CD4-positive, alpha-beta T cell (primary cell): ENCODE results near the gene DRGX. TPM values are rescaled to one million over a fixed set of nuclear protein-coding genes. Genes with fewer than 3 reads are reported as not detected.

Experiments
- ATAC-seq: fragments of 200-7000 bp; cut with Tn5 transposase; one replicate; pipeline ENCODE4 v1.10.0; 2022; ENCODE audit warnings: mild to moderate bottlenecking; ENCODE audit not compliant: poor library complexity
- CTCF ChIA-PET: fragments of 350-600 bp; sonication (Branson Sonifier 250); formaldehyde crosslinking; loops from one replicate; lab custom pipeline; 2021; ENCODE audit warnings: antibody characterized with exemption, inconsistent platforms; lab: Charles Lee
- POLR2A ChIA-PET: fragments of 350-600 bp; sonication (Branson Sonifier 250); formaldehyde crosslinking; loops from one replicate; lab custom pipeline; 2021; ENCODE audit warnings: antibody characterized with exemption, inconsistent platforms; lab: Charles Lee
- DNase-seq, 14 experiments: peaks; one replicate each; pipeline ENCODE4 v3.0.0-alpha.2; 2013 to 2020; ENCODE audit warnings: mixed read lengths in 2 of 14
- H3K27ac ChIP-seq, 2 donors: one replicate each; pipeline versions ENCODE4 v1.5.1 to v1.7.0; 2013; ENCODE audit warnings: low read length in 2 of 2, low read depth in 1 of 2, mild to moderate bottlenecking in 1 of 2
- H3K27me3 ChIP-seq, 2 experiments: 1 replicate in 1 of 2; 2 replicates in 1 of 2; pipeline versions ENCODE4 v1.6.1 to v1.7.0; 2013; ENCODE audit warnings: low read length in 2 of 2, control low read depth in 1 of 2, mild to moderate bottlenecking in 1 of 2, moderate library complexity in 1 of 2; ENCODE audit not compliant: insufficient read depth in 2 of 2, control insufficient read depth in 1 of 2
- H3K36me3 ChIP-seq: one replicate; pipeline ENCODE4 v1.6.1; 2013; ENCODE audit warnings: low read length, control low read depth; ENCODE audit not compliant: insufficient read depth
- H3K4me1 ChIP-seq: one replicate; pipeline ENCODE4 v1.6.1; 2013; ENCODE audit warnings: low read length, control low read depth; ENCODE audit not compliant: insufficient read depth
- H3K4me3 ChIP-seq: one replicate; pipeline ENCODE4 v1.5.1; 2013; ENCODE audit warnings: mild to moderate bottlenecking, low read length, moderate library complexity
- H3K9me3 ChIP-seq, 2 experiments: 1 replicate in 1 of 2; 2 replicates in 1 of 2; pipeline versions ENCODE4 v1.6.1 to v1.7.0; 2013; ENCODE audit warnings: low read length in 2 of 2, mild to moderate bottlenecking in 2 of 2, control low read depth in 1 of 2, moderate library complexity in 1 of 2; ENCODE audit not compliant: control insufficient read depth in 1 of 2, insufficient read depth in 1 of 2
- H3K27ac Mint-ChIP-seq: one replicate; pipeline ENCODE4 v1.8.0; 2020; ENCODE audit warnings: mixed read lengths
- H3K27me3 Mint-ChIP-seq: one replicate; pipeline ENCODE4 v1.8.0; 2021; ENCODE audit warnings: mixed read lengths
- H3K36me3 Mint-ChIP-seq: one replicate; pipeline ENCODE4 v1.8.0; 2021; ENCODE audit warnings: low read depth, mixed read lengths
- H3K4me1 Mint-ChIP-seq: one replicate; pipeline ENCODE4 v1.8.0; 2021; ENCODE audit warnings: low read depth, mixed read lengths
- H3K4me3 Mint-ChIP-seq: one replicate; pipeline ENCODE4 v1.8.0; 2020; ENCODE audit warnings: mild to moderate bottlenecking, mixed read lengths
- H3K9me3 Mint-ChIP-seq: one replicate; pipeline ENCODE4 v1.8.0; 2020; ENCODE audit warnings: mixed read lengths
- CTCF ChIP-seq: fragments of 200-600 bp; IDR thresholded peaks from one replicate; pipeline ENCODE4 v1.8.0; 2022; ENCODE audit warnings: antibody characterized with exemption, mild to moderate bottlenecking
- intact Hi-C, 2 experiments: fragments of 100-400 bp; cut with DNase I in 1 of 2; cut with micrococcal nuclease in 1 of 2; formaldehyde crosslinking; loops; one replicate each; pipeline versions ENCODE4 v1.15.1 to v1.9.0; 2023 to 2025; cut with DNase I, micrococcal nuclease
- total RNA-seq, 174 experiments: library from RNA in 2 of 174; stranded (reverse) in 2 of 174; gene quantifications; one replicate each; pipeline ENCODE4 v1.2.3 and lab custom pipeline; 2021 to 2026

DRGX gene
- total RNA-seq, 2 experiments from 2014 or later = not detected

- no peak overlapping the region for H3K4me3 Mint-ChIP-seq
- no peaks in the 10 kb centered on the region for H3K36me3 ChIP-seq
- no peak for ATAC-seq
- peaks cover 12% of the 10 kb centered on the region for H3K9me3 Mint-ChIP-seq
- H3K27me3 ChIP-seq = peaks cover 0 to under 1% of the 10 kb centered on the region in 2 experiments
- H3K27me3 Mint-ChIP-seq = peaks cover 11% of the 10 kb centered on the region
- intact Hi-C loops = no loop called here
- H3K36me3 Mint-ChIP-seq = no peaks in the 10 kb centered on the region
- TF ChIP-seq CTCF = no peak
- ChIA-PET CTCF (no interaction called here), POLR2A (no interaction called here)
- peaks cover 13% of the 10 kb centered on the region for H3K4me1 Mint-ChIP-seq
- no peak overlapping the region for H3K4me3 ChIP-seq
- peaks cover 0 to 11% of the 10 kb centered on the region in 2 experiments for H3K9me3 ChIP-seq
- no peak overlapping the region for H3K27ac ChIP-seq
- H3K4me1 ChIP-seq = peaks cover 6% of the 10 kb centered on the region
- no peak overlapping the region for H3K27ac Mint-ChIP-seq
- no peak for DNase-seq
These were observed 62.7 kb downstream of the DRGX start for GRCh38 chr10:49333192-49333591.

- peaks cover 12% of the 10 kb centered on the region for H3K9me3 Mint-ChIP-seq
- H3K4me1 ChIP-seq = peaks cover 6% of the 10 kb centered on the region
- CTCF ChIA-PET = no interaction called here
- no peaks in the 10 kb centered on the region for H3K36me3 ChIP-seq
- no peaks in the 10 kb centered on the region for H3K36me3 Mint-ChIP-seq
- peaks cover 13% of the 10 kb centered on the region for H3K4me1 Mint-ChIP-seq
- H3K27ac Mint-ChIP-seq = no peak overlapping the region
- no peak for ATAC-seq
- H3K27ac ChIP-seq = no peak overlapping the region
- no peak for TF ChIP-seq CTCF
- POLR2A ChIA-PET = no interaction called here
- no peak overlapping the region for H3K4me3 Mint-ChIP-seq
- peaks cover 9% of the 10 kb centered on the region for H3K27me3 Mint-ChIP-seq
- intact Hi-C loops = no loop called here
- H3K27me3 ChIP-seq = no peaks in the 10 kb centered on the region
- H3K4me3 ChIP-seq = no peak overlapping the region
- peaks cover 0 to 11% of the 10 kb centered on the region in 2 experiments for H3K9me3 ChIP-seq
- no peak for DNase-seq
These were observed 63.1 kb downstream of the DRGX start for GRCh38 chr10:49332768-49333167.

DNA sequence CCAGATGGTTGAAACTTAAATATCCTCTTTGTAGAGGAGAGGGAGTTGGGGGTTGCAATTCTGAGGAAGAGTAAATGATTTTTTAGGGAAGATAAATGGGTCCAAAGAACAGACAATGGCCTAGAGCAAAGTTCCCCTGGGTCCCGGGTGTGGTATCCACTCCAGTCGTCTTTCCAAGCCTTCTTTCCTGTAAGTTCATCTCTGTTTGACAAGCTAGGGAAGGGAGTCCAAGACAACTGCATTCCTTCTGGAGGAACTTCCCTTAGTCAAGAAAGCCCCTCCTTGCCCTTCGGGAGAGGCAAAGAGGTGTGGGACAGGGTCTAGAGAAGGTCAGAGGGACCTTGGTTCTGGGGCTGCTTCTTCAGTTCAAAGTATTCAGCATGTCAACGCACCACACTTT, 63.6 kb downstream of the DRGX start:
- Mint-ChIP-seq H3K4me1 (peaks cover 13% of the 10 kb centered on the region), H3K4me3 (no peak overlapping the region), H3K9me3 (peaks cover 12% of the 10 kb centered on the region), H3K27ac (no peak overlapping the region), H3K27me3 (peaks cover 5% of the 10 kb centered on the region), H3K36me3 (no peaks in the 10 kb centered on the region)
- ATAC-seq = no peak
- H3K9me3 ChIP-seq = peaks cover 0 to 11% of the 10 kb centered on the region in 2 experiments
- POLR2A ChIA-PET = no interaction called here
- intact Hi-C loops = no loop called here
- H3K27ac ChIP-seq = no peak overlapping the region
- no peaks in the 10 kb centered on the region for H3K27me3 ChIP-seq
- DNase-seq = no peak
- H3K4me3 ChIP-seq = no peak overlapping the region
- CTCF ChIA-PET = no interaction called here
- no peaks in the 10 kb centered on the region for H3K36me3 ChIP-seq
- TF ChIP-seq CTCF = no peak
- peaks cover 6% of the 10 kb centered on the region for H3K4me1 ChIP-seq
